NCI-H446 treated with DMSO at 0.1 percent for 48 hours (cell line): ENCODE measurements around the gene CNTN2.
A peak's percentile ranks its signal among the peaks of the same experiment; 100 is the strongest.

Experiments used
- DNase-seq: peaks from one replicate; lab custom pipeline; 2025; lab: John Stamatoyannopoulos, UW

Gene CNTN2

GRCh38 chr1:205056956-205057568 lies 14.1 kb downstream of the CNTN2 start:
- DNase-seq: no peak

GRCh38 chr1:205057808-205058575 lies 15.0 kb downstream of the CNTN2 start:
- DNase-seq: no peak

- no peak for DNase-seq
Observed at GRCh38 chr1:205058853-205059252, 15.8 kb downstream of the CNTN2 start.

GRCh38 chr1:205059660-205060059 lies 16.6 kb downstream of the CNTN2 start:
- no peak for DNase-seq

- DNase-seq: no peak
Observed at GRCh38 chr1:205060746-205061145, 17.7 kb downstream of the CNTN2 start.

GRCh38 chr1:205061227-205061626 lies 18.2 kb downstream of the CNTN2 start:
- no peak for DNase-seq

GRCh38 chr1:205061665-205062069 lies 18.7 kb downstream of the CNTN2 start:
- DNase-seq: peak; percentile 75

GRCh38 chr1:205062319-205062718 lies 19.3 kb downstream of the CNTN2 start:
- no peak for DNase-seq

- DNase-seq: no peak
Observed at GRCh38 chr1:205062895-205063294, 19.9 kb downstream of the CNTN2 start.

GRCh38 chr1:205064301-205064700 lies 21.3 kb downstream of the CNTN2 start:
- no peak for DNase-seq

GRCh38 chr1:205064741-205065316 lies 21.8 kb downstream of the CNTN2 start:
- DNase-seq: no peak

GRCh38 chr1:205065666-205066065 lies 22.7 kb downstream of the CNTN2 start:
- no peak for DNase-seq

GRCh38 chr1:205066141-205066818 lies 23.3 kb downstream of the CNTN2 start:
- no peak for DNase-seq

GRCh38 chr1:205067031-205067430 lies 24.0 kb downstream of the CNTN2 start:
- DNase-seq: no peak

GRCh38 chr1:205068001-205068400 lies 25.0 kb downstream of the CNTN2 start:
- DNase-seq: no peak

GRCh38 chr1:205068457-205069040 lies 25.5 kb downstream of the CNTN2 start:
- no peak for DNase-seq

GRCh38 chr1:205069371-205070125 lies 26.5 kb downstream of the CNTN2 start:
- no peak for DNase-seq

- DNase-seq: no peak
Observed at GRCh38 chr1:205071028-205071409, 28.0 kb downstream of the CNTN2 start.

GRCh38 chr1:205071801-205072200 lies 28.8 kb downstream of the CNTN2 start:
- no peak for DNase-seq

GRCh38 chr1:205072286-205072685 lies 29.3 kb downstream of the CNTN2 start:
- no peak for DNase-seq

- DNase-seq: no peak
Observed at GRCh38 chr1:205072881-205073280, 29.9 kb downstream of the CNTN2 start.

GRCh38 chr1:205073511-205073910 lies 30.5 kb downstream of the CNTN2 start:
- no peak for DNase-seq
